Stomach (tissue), 9 donors: ENCODE measurements around the gene TMEM132E. TPM values are rescaled to one million over a fixed set of nuclear protein-coding genes. Genes with fewer than 3 reads are reported as not detected.

Experiments used
- DNase-seq, 2 donors: peaks; one replicate each; pipeline versions ENCODE4 v3.0.0 to v3.0.0-alpha.2; 2013 to 2019
- H3K27ac ChIP-seq, 5 donors: fragments of 200-600 bp in 4 of 5; sonication (generic) in 4 of 5; one replicate each; pipeline ENCODE4 v1.5.1; 2013 to 2019; ENCODE audit warnings: mild to moderate bottlenecking in 1 of 5, moderate library complexity in 1 of 5
- H3K27me3 ChIP-seq, 3 donors: fragments of 200-600 bp; sonication (generic); one replicate each; pipeline ENCODE4 v1.5.1; 2017 to 2019; ENCODE audit warnings: mixed run types in 1 of 3
- H3K36me3 ChIP-seq, 4 donors: fragments of 200-600 bp; sonication (generic); 1 replicate in 3 of 4; 2 replicates in 1 of 4; pipeline ENCODE4 v1.5.1; 2016 to 2019
- H3K4me1 ChIP-seq, 4 donors: fragments of 200-600 bp; sonication (generic); one replicate each; pipeline ENCODE4 v1.5.1; 2016 to 2019
- H3K4me3 ChIP-seq, 4 donors: fragments of 200-600 bp; sonication (generic) in 3 of 4; one replicate each; pipeline ENCODE4 v1.5.1; 2016 to 2019; ENCODE audit warnings: mild to moderate bottlenecking in 1 of 4
- H3K9me3 ChIP-seq, 4 donors: fragments of 200-600 bp; sonication (generic); one replicate each; pipeline ENCODE4 v1.5.1; 2016 to 2019
- EP300 ChIP-seq: sonication (generic); formaldehyde crosslinking; IDR thresholded peaks from one replicate; pipeline ENCODE4 v1.6.1; 2017; ENCODE audit warnings: antibody characterized with exemption
- POLR2A ChIP-seq, 4 donors: fragments of 450-650 bp; IDR thresholded peaks; one replicate each; pipeline ENCODE4 v1.6.1; 2016; ENCODE audit warnings: antibody characterized with exemption in 4 of 4, control low read depth in 2 of 4, mild to moderate bottlenecking in 1 of 4, moderate library complexity in 1 of 4
- POLR2AphosphoS5 ChIP-seq, 3 donors: sonication (generic); formaldehyde crosslinking; IDR thresholded peaks; one replicate each; pipeline ENCODE4 v1.6.1; 2016; ENCODE audit warnings: antibody characterized with exemption in 3 of 3
- WGBS, 5 donors: extraction: QIAGEN DNeasy Blood & Tissue Kit in 3 of 5; methylation state at CpG; one replicate each; pipeline versions ENCODE4 v1.1.5 to v1.1.7; 2013 to 2018; 5-methylcytosine and 5-hydroxymethylcytosine counted together
- intact Hi-C: fragments of 100-400 bp; cut with DNase I; formaldehyde crosslinking; loops from one replicate; pipeline ENCODE4 v1.15.1; 2023; ENCODE audit warnings: low total_unique reads
- polyA plus RNA-seq, 3 donors: library from polyadenylated mRNA; stranded (reverse); fragments of 200-250 nt; gene quantifications; one replicate each; pipeline ENCODE4 v1.2.3, GENCODE V29; 2013
- total RNA-seq, 5 donors: library from RNA; depleted of rRNA; stranded (reverse); fragments of >200 nt; gene quantifications; one replicate each; pipeline versions ENCODE4 v1.1.0 to v1.2.3, GENCODE V29; 2014 to 2016
- TF ChIP-seq, protein P1 (sequence below), 7 experiments: fragments of 450-650 bp in 4 of 7; fragments of 200-600 bp in 3 of 7; sonication (generic) in 3 of 7; IDR thresholded peaks; one replicate each; pipeline ENCODE4 v1.5.1; 2016 to 2019; ENCODE audit warnings: antibody characterized with exemption in 7 of 7, control low read depth in 2 of 7, mild to moderate bottlenecking in 1 of 7
- donor health status: healthy with polysubstance abuse.
- donor health status: Bipolar disorder and iron deficiency.
- donor health status: healthy.

The TMEM132E gene
- total and polyA plus RNA-seq, 8 donors, result 0.05 to 0.55 (median 0.12) TPM; not detected in 5

DNA sequence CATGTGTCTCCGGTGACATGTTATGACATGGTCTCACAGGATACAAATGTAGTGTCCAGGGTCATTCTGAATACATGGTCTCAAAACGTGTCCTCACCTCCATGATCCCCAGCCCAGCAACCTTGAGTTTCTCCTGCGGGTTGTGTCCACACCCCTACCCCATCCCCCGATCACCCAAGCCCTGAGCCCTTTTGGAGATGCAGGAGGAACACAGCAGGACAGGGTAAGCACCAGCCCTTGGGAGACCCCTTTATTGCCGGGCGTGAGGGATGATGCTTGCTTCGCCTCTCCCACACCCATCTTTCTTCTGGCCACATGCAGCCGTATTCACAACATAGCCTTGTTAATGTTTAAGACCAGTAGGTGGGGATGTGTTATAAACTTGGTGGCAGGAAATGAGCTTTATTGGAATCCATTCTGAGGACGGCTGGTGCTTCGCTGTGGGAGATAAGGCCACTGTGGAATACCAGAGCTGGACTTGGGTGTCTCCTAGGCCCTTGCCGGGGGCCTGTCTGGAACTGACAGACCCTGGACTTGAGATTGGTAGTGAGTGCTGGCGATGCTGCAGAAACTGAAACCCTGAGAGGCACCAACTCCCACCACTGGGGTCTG lies 5.5 kb downstream of the TMEM132E start:
- 28 to 32% (median 29%) methylated on average over 11 to 12 of the region's 12 CpGs for WGBS, 5 donors
- peak in 1 of 2 donors; percentile 68 for DNase-seq
- intact Hi-C loops, result no loop called here
- TF ChIP-seq POLR2AphosphoS5 (IDR thresholded peaks at IDR 0.05) (no peak), EP300 (no peak), POLR2A (IDR thresholded peaks at IDR 0.05) (no peak)
- TF ChIP-seq, protein P1, sequence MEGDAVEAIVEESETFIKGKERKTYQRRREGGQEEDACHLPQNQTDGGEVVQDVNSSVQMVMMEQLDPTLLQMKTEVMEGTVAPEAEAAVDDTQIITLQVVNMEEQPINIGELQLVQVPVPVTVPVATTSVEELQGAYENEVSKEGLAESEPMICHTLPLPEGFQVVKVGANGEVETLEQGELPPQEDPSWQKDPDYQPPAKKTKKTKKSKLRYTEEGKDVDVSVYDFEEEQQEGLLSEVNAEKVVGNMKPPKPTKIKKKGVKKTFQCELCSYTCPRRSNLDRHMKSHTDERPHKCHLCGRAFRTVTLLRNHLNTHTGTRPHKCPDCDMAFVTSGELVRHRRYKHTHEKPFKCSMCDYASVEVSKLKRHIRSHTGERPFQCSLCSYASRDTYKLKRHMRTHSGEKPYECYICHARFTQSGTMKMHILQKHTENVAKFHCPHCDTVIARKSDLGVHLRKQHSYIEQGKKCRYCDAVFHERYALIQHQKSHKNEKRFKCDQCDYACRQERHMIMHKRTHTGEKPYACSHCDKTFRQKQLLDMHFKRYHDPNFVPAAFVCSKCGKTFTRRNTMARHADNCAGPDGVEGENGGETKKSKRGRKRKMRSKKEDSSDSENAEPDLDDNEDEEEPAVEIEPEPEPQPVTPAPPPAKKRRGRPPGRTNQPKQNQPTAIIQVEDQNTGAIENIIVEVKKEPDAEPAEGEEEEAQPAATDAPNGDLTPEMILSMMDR (IDR thresholded peaks at IDR 0.05), result no peak
- Histone ChIP-seq H3K36me3 (no peaks in the 10 kb centered on the region), H3K4me3 (no peak overlapping the region), H3K9me3 (no peaks in the 10 kb centered on the region), H3K27ac (no peak overlapping the region), H3K27me3 (peaks cover 22 to 89% (median 64%) of the 10 kb centered on the region in 3 donors), H3K4me1 (peaks cover 19 to 24% (median 23%) of the 10 kb centered on the region in 4 donors)

GRCh38 chr17:34586346-34586846 lies 7.0 kb downstream of the TMEM132E start:
- DNase-seq, result no peak
- intact Hi-C loops, result no loop called here
- Histone ChIP-seq H3K4me1 (peaks cover 4 to 9% (median 8%) of the 10 kb centered on the region in 4 donors), H3K36me3 (no peaks in the 10 kb centered on the region), H3K27me3 (peaks cover 8 to 87% (median 50%) of the 10 kb centered on the region in 3 donors), H3K4me3 (no peak overlapping the region), H3K27ac (no peak overlapping the region), H3K9me3 (no peaks in the 10 kb centered on the region)
- 50 to 69% (median 59%) methylated on average over 3 of the region's 3 CpGs for WGBS, 5 donors
- no peak for TF ChIP-seq POLR2AphosphoS5 (IDR thresholded peaks at IDR 0.05)
- TF ChIP-seq, protein P1 (IDR thresholded peaks at IDR 0.05), result no peak
- TF ChIP-seq EP300, result no peak
- TF ChIP-seq POLR2A (IDR thresholded peaks at IDR 0.05), result no peak

DNA sequence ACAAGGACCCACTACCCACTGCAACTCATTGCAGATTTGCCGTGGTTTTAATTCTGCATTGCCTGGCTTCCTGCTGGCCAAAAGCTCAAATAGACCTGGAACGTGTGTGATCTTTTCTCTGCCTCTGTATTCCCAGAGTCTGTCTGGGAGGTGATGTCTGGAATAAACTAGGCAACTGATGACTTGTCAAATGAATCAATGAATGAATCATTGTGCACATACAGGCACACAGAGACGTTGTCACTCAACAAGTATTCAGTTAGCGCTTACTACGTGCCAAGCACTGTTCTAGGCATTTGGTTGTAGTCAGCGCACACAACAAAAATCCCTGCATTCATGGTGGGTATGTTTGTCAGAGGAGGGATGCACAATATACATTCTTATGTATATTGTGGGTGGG lies 8.9 kb downstream of the TMEM132E start:
- 78 to 86% (median 82%) methylated on average over 6 of the region's 6 CpGs for WGBS, 5 donors
- no peaks in the 10 kb centered on the region for H3K9me3 ChIP-seq
- H3K4me3 ChIP-seq, result no peak overlapping the region
- peaks cover 0 to 79% (median 31%) of the 10 kb centered on the region in 3 donors for H3K27me3 ChIP-seq
- intact Hi-C loops, result no loop called here
- TF ChIP-seq POLR2A (IDR thresholded peaks at IDR 0.05) (no peak), POLR2AphosphoS5 (IDR thresholded peaks at IDR 0.05) (no peak), EP300 (no peak)
- TF ChIP-seq, protein P1 (IDR thresholded peaks at IDR 0.05), result no peak
- H3K4me1 ChIP-seq, result no peaks in the 10 kb centered on the region
- H3K36me3 ChIP-seq, result no peaks in the 10 kb centered on the region
- H3K27ac ChIP-seq, result no peak overlapping the region
- no peak for DNase-seq

- no peak for DNase-seq
- Histone ChIP-seq H3K9me3 (no peaks in the 10 kb centered on the region), H3K4me1 (no peaks in the 10 kb centered on the region), H3K27ac (no peak overlapping the region), H3K27me3 (peaks cover 0 to 77% (median 28%) of the 10 kb centered on the region in 3 donors), H3K4me3 (no peak overlapping the region), H3K36me3 (no peaks in the 10 kb centered on the region)
- TF ChIP-seq EP300, result no peak
- TF ChIP-seq POLR2A (IDR thresholded peaks at IDR 0.05), result no peak
- TF ChIP-seq, protein P1 (IDR thresholded peaks at IDR 0.05), result no peak
- TF ChIP-seq POLR2AphosphoS5 (IDR thresholded peaks at IDR 0.05), result no peak
- 72 to 82% (median 72%) methylated on average over 10 to 11 of the region's 11 CpGs for WGBS, 5 donors
- intact Hi-C loops, result no loop called here
Observed at GRCh38 chr17:34589120-34589965, 10.0 kb downstream of the TMEM132E start.
